Subcutaneous abdominal adipose tissue (tissue), 5 donors: ENCODE results near the gene LRRN2.

Experiments used
- H3K27ac ChIP-seq: one replicate; pipeline ENCODE4 v1.7.0; 2013; ENCODE audit warnings: low read depth, mild to moderate bottlenecking, inconsistent platforms, low read length, moderate library complexity
- H3K27me3 ChIP-seq, 5 donors: one replicate each; pipeline ENCODE4 v1.7.0; 2013; ENCODE audit warnings: low read length in 5 of 5, inconsistent platforms in 1 of 5; ENCODE audit not compliant: control insufficient read depth in 5 of 5, insufficient read depth in 4 of 5
- H3K36me3 ChIP-seq, 5 donors: one replicate each; pipeline ENCODE4 v1.7.0; 2013; ENCODE audit warnings: low read length in 5 of 5; ENCODE audit not compliant: control insufficient read depth in 5 of 5, insufficient read depth in 5 of 5
- H3K4me1 ChIP-seq, 5 donors: one replicate each; pipeline ENCODE4 v1.7.0; 2013; ENCODE audit warnings: low read length in 5 of 5, mild to moderate bottlenecking in 3 of 5, moderate library complexity in 1 of 5; ENCODE audit not compliant: control insufficient read depth in 5 of 5, insufficient read depth in 5 of 5
- H3K4me3 ChIP-seq, 5 donors: one replicate each; pipeline ENCODE4 v1.7.0; 2013; ENCODE audit warnings: low read length in 5 of 5, low read depth in 1 of 5
- H3K9ac ChIP-seq, 5 donors: one replicate each; pipeline ENCODE4 v1.7.0; 2013; ENCODE audit warnings: low read length in 5 of 5, mild to moderate bottlenecking in 4 of 5, moderate library complexity in 3 of 5
- H3K9me3 ChIP-seq, 5 donors: one replicate each; pipeline ENCODE4 v1.7.0; 2013; ENCODE audit warnings: low read length in 5 of 5; ENCODE audit not compliant: control insufficient read depth in 5 of 5
- donor health status: healthy.
- donor health status: healthy.
- donor health status: healthy.
- donor health status: healthy.
- donor health status: healthy.

Gene LRRN2

GRCh38 chr1:204624631-204625216 lies 60.8 kb downstream of the LRRN2 start:
- Histone ChIP-seq H3K4me1 (peaks cover 0 to 4% (median 0%) of the 10 kb centered on the region in 5 donors), H3K27ac (no peak overlapping the region), H3K9me3 (no peaks in the 10 kb centered on the region), H3K27me3 (peaks cover 0 to 19% (median 7%) of the 10 kb centered on the region in 5 donors), H3K36me3 (no peaks in the 10 kb centered on the region), H3K9ac (no peak overlapping the region), H3K4me3 (no peak overlapping the region)

- H3K9me3 ChIP-seq, result no peaks in the 10 kb centered on the region
- H3K9ac ChIP-seq, result no peak overlapping the region
- peaks cover 0 to 18% (median 7%) of the 10 kb centered on the region in 5 donors for H3K27me3 ChIP-seq
- no peaks in the 10 kb centered on the region for H3K36me3 ChIP-seq
- H3K4me3 ChIP-seq, result no peak overlapping the region
- peaks cover 0 to 4% (median 0%) of the 10 kb centered on the region in 5 donors for H3K4me1 ChIP-seq
- H3K27ac ChIP-seq, result no peak overlapping the region
Observed at GRCh38 chr1:204623894-204624361, 61.6 kb downstream of the LRRN2 start.

- no peaks in the 10 kb centered on the region for H3K9me3 ChIP-seq
- H3K27me3 ChIP-seq, result peaks cover 0 to 13% (median 7%) of the 10 kb centered on the region in 5 donors
- H3K4me1 ChIP-seq, result peaks cover 0 to 4% (median 0%) of the 10 kb centered on the region in 5 donors
- H3K4me3 ChIP-seq, result no peak overlapping the region
- H3K27ac ChIP-seq, result no peak overlapping the region
- no peak overlapping the region for H3K9ac ChIP-seq
- no peaks in the 10 kb centered on the region for H3K36me3 ChIP-seq
Observed at GRCh38 chr1:204623365-204623893, 62.1 kb downstream of the LRRN2 start.

- no peaks in the 10 kb centered on the region for H3K9me3 ChIP-seq
- no peaks in the 10 kb centered on the region for H3K36me3 ChIP-seq
- H3K27me3 ChIP-seq, result peaks cover 0 to 7% (median 4%) of the 10 kb centered on the region in 5 donors
- no peak overlapping the region for H3K9ac ChIP-seq
- H3K4me3 ChIP-seq, result no peak overlapping the region
- H3K27ac ChIP-seq, result no peak overlapping the region
- peaks cover 0 to 11% (median 7%) of the 10 kb centered on the region in 5 donors for H3K4me1 ChIP-seq
Observed at GRCh38 chr1:204621996-204622395, 63.5 kb downstream of the LRRN2 start.

- H3K27me3 ChIP-seq, result peaks cover 0 to 7% (median 4%) of the 10 kb centered on the region in 5 donors
- H3K4me3 ChIP-seq, result no peak overlapping the region
- no peak overlapping the region for H3K9ac ChIP-seq
- no peak overlapping the region for H3K27ac ChIP-seq
- H3K36me3 ChIP-seq, result no peaks in the 10 kb centered on the region
- H3K4me1 ChIP-seq, result peaks cover 0 to 11% (median 7%) of the 10 kb centered on the region in 5 donors
- no peaks in the 10 kb centered on the region for H3K9me3 ChIP-seq
Observed at GRCh38 chr1:204621396-204621795, 64.1 kb downstream of the LRRN2 start.

GRCh38 chr1:204619721-204620120 lies 65.8 kb downstream of the LRRN2 start:
- Histone ChIP-seq H3K4me3 (no peak overlapping the region), H3K27ac (no peak overlapping the region), H3K4me1 (peaks cover 0 to 11% (median 7%) of the 10 kb centered on the region in 5 donors), H3K9ac (no peak overlapping the region), H3K27me3 (peaks cover 0 to 7% (median 2%) of the 10 kb centered on the region in 5 donors), H3K9me3 (no peaks in the 10 kb centered on the region), H3K36me3 (no peaks in the 10 kb centered on the region)

- no peak overlapping the region for H3K27ac ChIP-seq
- H3K27me3 ChIP-seq, result peaks cover 0 to 5% (median 0%) of the 10 kb centered on the region in 5 donors
- H3K36me3 ChIP-seq, result no peaks in the 10 kb centered on the region
- no peak overlapping the region for H3K9ac ChIP-seq
- H3K4me1 ChIP-seq, result peaks cover 0 to 9% (median 7%) of the 10 kb centered on the region in 5 donors
- no peak overlapping the region for H3K4me3 ChIP-seq
- H3K9me3 ChIP-seq, result no peaks in the 10 kb centered on the region
Observed at GRCh38 chr1:204618148-204618760, 67.3 kb downstream of the LRRN2 start.

GRCh38 chr1:204617256-204618147 lies 68.0 kb downstream of the LRRN2 start:
- H3K9me3 ChIP-seq, result no peaks in the 10 kb centered on the region
- H3K4me3 ChIP-seq, result no peak overlapping the region
- peaks cover 0 to 7% (median 7%) of the 10 kb centered on the region in 5 donors for H3K4me1 ChIP-seq
- H3K27me3 ChIP-seq, result peaks cover 0 to 5% (median 0%) of the 10 kb centered on the region in 5 donors
- H3K27ac ChIP-seq, result no peak overlapping the region
- no peaks in the 10 kb centered on the region for H3K36me3 ChIP-seq
- H3K9ac ChIP-seq, result no peak overlapping the region

GRCh38 chr1:204616641-204617040 lies 68.9 kb downstream of the LRRN2 start:
- Histone ChIP-seq H3K36me3 (no peaks in the 10 kb centered on the region), H3K27me3 (peaks cover 0 to 5% (median 0%) of the 10 kb centered on the region in 5 donors), H3K4me1 (peaks cover 0 to 7% (median 7%) of the 10 kb centered on the region in 5 donors), H3K27ac (no peak overlapping the region), H3K9ac (no peak overlapping the region), H3K9me3 (no peaks in the 10 kb centered on the region), H3K4me3 (no peak overlapping the region)
